ENCODE measurements around the gene CDC73. TPM values are rescaled to one million over a fixed set of nuclear protein-coding genes. Genes with fewer than 3 reads are reported as not detected.
A peak's percentile ranks its signal among the peaks of the same experiment; 100 is the strongest.

The CDC73 gene
- total and polyA plus RNA-seq, 9 of the 15 experiments (the other 6 are each of a cell fraction or from before 2014, with no cell fraction given) = 19.0 to 61.7 (median 30.1) TPM

DNA sequence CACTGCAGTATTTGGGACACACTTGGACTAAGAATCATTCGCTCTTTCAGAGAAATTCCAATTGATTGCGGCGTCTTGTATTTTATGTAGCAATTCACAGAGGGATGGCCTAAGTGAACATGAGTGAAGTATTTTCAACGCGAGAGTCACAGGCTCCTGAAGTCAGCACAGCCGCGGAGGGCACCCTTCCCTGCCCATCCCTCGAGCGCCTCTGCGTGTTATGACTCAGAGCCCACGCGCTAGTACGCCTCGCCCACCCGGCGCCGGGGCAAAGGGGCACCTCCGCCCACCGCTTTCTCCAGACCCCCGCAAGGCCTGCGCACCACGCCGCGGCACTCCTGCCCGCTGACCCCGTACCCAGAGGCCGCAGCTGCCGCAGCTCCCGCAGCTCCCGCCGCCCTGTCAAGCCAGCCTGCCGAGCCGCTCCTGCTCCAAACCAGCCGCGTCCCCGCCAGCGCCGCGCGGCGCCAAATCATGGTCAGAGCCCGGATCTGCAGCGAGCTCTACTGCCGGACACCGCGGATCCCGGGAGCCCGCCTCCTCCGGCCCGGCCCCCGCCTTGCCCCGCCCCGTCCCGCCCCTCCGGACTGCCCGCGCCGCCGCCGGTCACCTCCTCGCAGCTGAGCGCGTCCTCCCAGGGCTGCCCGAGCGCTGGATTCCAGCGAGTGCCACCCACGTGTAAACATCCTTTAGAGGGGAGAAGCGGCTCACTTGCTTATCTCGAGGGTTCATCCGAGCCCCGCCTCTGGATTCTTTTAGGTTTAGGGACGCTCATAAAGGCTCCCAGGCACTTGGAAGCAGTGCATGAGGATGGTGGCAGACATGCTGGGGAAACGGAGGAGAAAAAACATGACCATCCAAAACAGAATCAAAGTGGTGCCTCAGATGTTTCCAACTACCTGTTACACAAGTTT lies 16.7 kb upstream of the CDC73 start, which contains the start of gene GLRX2 (continued):
- TF ChIP-seq AFF4 (CRISPR knock-in tag; IDR thresholded peaks at IDR 0.05) (peak; percentile 53), BDP1 (IDR thresholded peaks at IDR 0.05; ENCODE audit: insufficient read depth, insufficient read length) (no peak), PHB (CRISPR knock-in tag; IDR thresholded peaks at IDR 0.05) (peak; percentile 55; the same call in 1 of the 2 replicates), KDM4B (IDR thresholded peaks at IDR 0.05; ENCODE audit: borderline replicate concordance in 2 of 2, low read depth in 1 of 2) (peak in 1 of 2 experiments; percentile 59; a peak in 1 of 4 replicates), MCM2 (IDR thresholded peaks at IDR 0.05; ENCODE audit: low read depth) (no peak), NR2C1 (IDR thresholded peaks at IDR 0.05) (no peak), NR2C1 (tag; IDR thresholded peaks at IDR 0.05) (no peak), SRSF1 (IDR thresholded peaks at IDR 0.05; ENCODE audit: low read depth, low read length) (no peak), FOXM1 (IDR thresholded peaks at IDR 0.05; ENCODE audit: low read depth) (no peak), FOXM1 (CRISPR knock-in tag; IDR thresholded peaks at IDR 0.05; ENCODE audit: low read depth) (peak; percentile 67; the same call in 1 of the 2 replicates), SMAD4 (CRISPR knock-in tag; conservative IDR thresholded peaks at IDR 0.05) (peak; percentile 59; the same call in 1 of the 2 replicates), FOXA3 (CRISPR knock-in tag; conservative IDR thresholded peaks at IDR 0.05 in 1 of 2, IDR thresholded peaks at IDR 0.05 in 1 of 2) (peak in 1 of 2 experiments; percentile 53; a peak in 1 of 4 replicates), HOXB6 (CRISPR knock-in tag; IDR thresholded peaks at IDR 0.05; ENCODE audit: borderline replicate concordance) (no peak), GTF2F1 (IDR thresholded peaks at IDR 0.05; ENCODE audit: low read depth, low read length) (peak; percentile 78; the same call in 1 of the 2 replicates), SAFB (IDR thresholded peaks at IDR 0.05; ENCODE audit: borderline replicate concordance, low read depth, low read length) (peak; percentile 66), POLR2B (IDR thresholded peaks at IDR 0.05; ENCODE audit: low read depth, partially characterized antibody) (peak; percentile 49), ZNF232 (CRISPR knock-in tag; IDR thresholded peaks at IDR 0.05) (no peak), TCF7 (IDR thresholded peaks at IDR 0.05; ENCODE audit: borderline replicate concordance) (no peak), ZNF695 (CRISPR knock-in tag; IDR thresholded peaks at IDR 0.05) (no peak), GABPA (tag; conservative IDR thresholded peaks at IDR 0.05; ENCODE audit: low read depth) (peak; percentile 44; the same call in 1 of the 2 replicates), GATAD2B (IDR thresholded peaks at IDR 0.05; ENCODE audit: borderline replicate concordance) (peak; percentile 86; the same call in 1 of the 2 replicates), MAX (CRISPR knock-in tag; IDR thresholded peaks at IDR 0.05) (peak; percentile 78), POLR2AphosphoS5 (IDR thresholded peaks at IDR 0.05; ENCODE audit: control insufficient read depth, insufficient read depth, low read depth, low read length) (peak; percentile 87)
- TF ChIP-seq, protein P1, sequence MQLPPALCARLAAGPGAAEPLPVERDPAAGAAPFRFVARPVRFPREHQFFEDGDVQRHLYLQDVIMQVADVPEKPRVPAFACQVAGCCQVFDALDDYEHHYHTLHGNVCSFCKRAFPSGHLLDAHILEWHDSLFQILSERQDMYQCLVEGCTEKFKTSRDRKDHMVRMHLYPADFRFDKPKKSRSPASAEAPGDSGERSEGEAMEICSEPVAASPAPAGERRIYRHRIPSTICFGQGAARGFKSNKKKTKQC (CRISPR knock-in tag; IDR thresholded peaks at IDR 0.05) = peak; percentile 73
